Measurements from ENCODE around the gene NFX1.
"Not testable (repeated sequence)": the region's sequence is repeated elsewhere in the genome, so short reads cannot be mapped to it uniquely, and the experiment has no call there.

The NFX1 gene

GRCh38 chr9:33310748-33311147 is 20.4 kb downstream of the NFX1 start:
- Mint-ChIP-seq H3K4me1 (ENCODE audit: low read depth) (peaks cover 32% of the 10 kb centered on the region), H3K27me3 (no peaks in the 10 kb centered on the region), H3K9me3 (no peaks in the 10 kb centered on the region), H3K4me3 (no peak overlapping the region), H3K27ac (peak overlapping the region; percentile 70), H3K36me3 (ENCODE audit: low read depth) (peaks cover 74% of the 10 kb centered on the region)
- no peak for DNase-seq

- DNase-seq = no peak
- peak overlapping the region; percentile 88 for H3K27ac Mint-ChIP-seq
Measured at GRCh38 chr9:33311953-33312352, 21.6 kb downstream of the NFX1 start.

DNA sequence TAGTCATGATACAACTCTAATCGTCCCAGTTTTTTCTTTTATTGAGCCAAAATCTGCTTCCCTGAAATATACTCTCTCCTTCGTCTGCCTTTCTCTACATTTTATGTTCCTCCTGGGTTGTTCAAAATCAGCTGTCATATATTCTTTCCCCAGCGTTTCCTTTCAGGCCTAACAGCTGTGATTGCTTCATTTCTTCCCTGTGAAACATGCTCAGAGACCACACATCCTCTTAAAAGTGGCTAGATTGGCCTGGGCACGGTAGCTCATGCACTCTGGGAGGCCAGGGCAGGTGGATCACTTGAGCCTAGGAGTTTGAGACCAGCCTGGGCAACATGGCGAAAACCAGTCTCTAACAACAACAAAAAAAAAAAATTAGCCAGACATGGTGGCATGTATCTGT is 25.1 kb downstream of the NFX1 start:
- H3K4me1 Mint-ChIP-seq (ENCODE audit: low read depth) = peaks cover 25% of the 10 kb centered on the region
- no peak for DNase-seq
- H3K9me3 Mint-ChIP-seq = no peaks in the 10 kb centered on the region
- peak overlapping the region; percentile 2 for H3K27ac Mint-ChIP-seq
- H3K4me3 Mint-ChIP-seq = no peak overlapping the region
- H3K27me3 Mint-ChIP-seq = no peaks in the 10 kb centered on the region
- H3K36me3 Mint-ChIP-seq (ENCODE audit: low read depth) = peaks cover 97% of the 10 kb centered on the region

More at GRCh38 chr9:33311953-33312352, 21.6 kb downstream of the NFX1 start:
- H3K27me3 Mint-ChIP-seq = no peaks in the 10 kb centered on the region
- peaks cover 31% of the 10 kb centered on the region for H3K4me1 Mint-ChIP-seq (ENCODE audit: low read depth)
- H3K36me3 Mint-ChIP-seq (ENCODE audit: low read depth) = peaks cover 86% of the 10 kb centered on the region
- no peak overlapping the region for H3K4me3 Mint-ChIP-seq
- no peaks in the 10 kb centered on the region for H3K9me3 Mint-ChIP-seq

DNA sequence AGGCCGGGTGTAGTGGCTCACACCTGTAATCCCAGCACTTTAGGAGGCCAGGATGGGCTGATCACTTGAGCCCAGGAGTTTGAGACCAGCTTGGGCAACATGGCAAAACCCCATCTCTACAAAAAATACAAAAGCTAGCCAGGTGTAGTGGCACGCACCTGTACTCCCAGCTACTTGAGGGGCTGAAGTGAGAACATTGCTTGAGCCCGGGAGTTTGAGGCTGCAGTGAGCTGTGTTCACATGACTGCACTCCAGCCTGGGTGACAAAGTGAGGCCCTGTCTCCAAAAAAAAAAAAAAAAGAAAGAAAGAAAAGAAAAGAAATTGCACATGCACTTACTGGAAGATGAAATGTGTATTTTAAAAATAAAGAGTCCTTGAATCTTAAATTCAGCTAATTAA is 26.8 kb downstream of the NFX1 start:
- Mint-ChIP-seq H3K4me1 (ENCODE audit: low read depth) (peaks cover 22% of the 10 kb centered on the region), H3K36me3 (ENCODE audit: low read depth) (peaks cover 97% of the 10 kb centered on the region)
- not testable (repeated sequence) for H3K27me3 Mint-ChIP-seq, H3K9me3 Mint-ChIP-seq, H3K27ac Mint-ChIP-seq, DNase-seq, H3K4me3 Mint-ChIP-seq

DNA sequence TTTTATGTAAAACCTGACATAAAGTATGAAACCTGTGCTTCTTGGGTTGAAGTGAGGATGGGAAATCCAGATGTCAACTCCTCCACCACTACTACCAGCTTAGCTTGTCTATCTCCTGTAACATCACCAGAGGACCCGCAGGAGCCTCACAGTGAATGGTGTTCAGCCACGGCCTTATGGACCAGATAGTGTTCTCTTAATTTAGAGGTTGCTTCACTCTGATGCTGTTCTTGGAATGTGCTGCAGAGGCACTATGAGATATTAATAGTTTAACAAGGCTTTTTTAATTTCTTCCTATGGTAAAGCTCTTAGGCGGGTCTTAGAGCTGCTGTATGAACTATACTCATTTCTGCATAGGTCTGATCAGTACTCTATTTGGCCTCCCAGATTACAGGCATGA is 27.9 kb downstream of the NFX1 start:
- no peaks in the 10 kb centered on the region for H3K9me3 Mint-ChIP-seq
- peaks cover 97% of the 10 kb centered on the region for H3K36me3 Mint-ChIP-seq (ENCODE audit: low read depth)

DNA sequence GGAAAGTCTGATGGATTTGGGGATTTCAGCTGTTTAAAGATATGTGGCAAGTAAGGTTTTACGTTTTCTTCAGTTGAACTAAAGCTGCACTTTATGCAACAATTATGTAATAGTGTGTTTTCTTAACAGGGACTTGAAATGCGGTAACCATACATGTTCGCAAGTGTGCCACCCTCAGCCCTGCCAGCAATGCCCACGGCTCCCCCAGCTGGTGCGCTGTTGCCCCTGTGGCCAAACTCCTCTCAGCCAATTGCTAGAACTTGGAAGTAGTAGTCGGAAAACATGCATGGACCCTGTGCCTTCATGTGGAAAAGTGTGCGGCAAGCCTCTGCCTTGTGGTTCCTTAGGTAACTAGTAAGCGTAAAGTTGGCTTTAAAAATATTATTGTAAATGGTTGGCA is 28.5 kb downstream of the NFX1 start:
- H3K4me1 Mint-ChIP-seq (ENCODE audit: low read depth) = peaks cover 20% of the 10 kb centered on the region
- H3K9me3 Mint-ChIP-seq = no peaks in the 10 kb centered on the region
- H3K27ac Mint-ChIP-seq = peak overlapping the region; percentile 44
- no peak overlapping the region for H3K4me3 Mint-ChIP-seq
- no peaks in the 10 kb centered on the region for H3K27me3 Mint-ChIP-seq
- H3K36me3 Mint-ChIP-seq (ENCODE audit: low read depth) = peaks cover 97% of the 10 kb centered on the region
- no peak for DNase-seq

More for the DNA sequence above, 27.9 kb downstream of the NFX1 start:
- H3K4me1 Mint-ChIP-seq (ENCODE audit: low read depth) = peaks cover 20% of the 10 kb centered on the region
- no peak for DNase-seq
- no peaks in the 10 kb centered on the region for H3K27me3 Mint-ChIP-seq
- H3K4me3 Mint-ChIP-seq = no peak overlapping the region
- H3K27ac Mint-ChIP-seq = peak overlapping the region; percentile 68

- Mint-ChIP-seq H3K36me3 (ENCODE audit: low read depth) (peaks cover 96% of the 10 kb centered on the region), H3K27me3 (no peaks in the 10 kb centered on the region)
Measured at GRCh38 chr9:33320230-33320567, 29.9 kb downstream of the NFX1 start.

GRCh38 chr9:33320568-33321261 is 30.4 kb downstream of the NFX1 start:
- Mint-ChIP-seq H3K36me3 (ENCODE audit: low read depth) (peaks cover 95% of the 10 kb centered on the region), H3K9me3 (no peaks in the 10 kb centered on the region), H3K4me1 (ENCODE audit: low read depth) (peaks cover 20% of the 10 kb centered on the region), H3K4me3 (peak overlapping the region; percentile 1), H3K27me3 (no peaks in the 10 kb centered on the region), H3K27ac (peak overlapping the region; percentile 88)
- no peak for DNase-seq

More at GRCh38 chr9:33320230-33320567, 29.9 kb downstream of the NFX1 start:
- Mint-ChIP-seq H3K27ac (peak overlapping the region; percentile 88), H3K4me1 (ENCODE audit: low read depth) (peaks cover 20% of the 10 kb centered on the region), H3K9me3 (no peaks in the 10 kb centered on the region), H3K4me3 (peak overlapping the region; percentile 1)
- no peak for DNase-seq

DNA sequence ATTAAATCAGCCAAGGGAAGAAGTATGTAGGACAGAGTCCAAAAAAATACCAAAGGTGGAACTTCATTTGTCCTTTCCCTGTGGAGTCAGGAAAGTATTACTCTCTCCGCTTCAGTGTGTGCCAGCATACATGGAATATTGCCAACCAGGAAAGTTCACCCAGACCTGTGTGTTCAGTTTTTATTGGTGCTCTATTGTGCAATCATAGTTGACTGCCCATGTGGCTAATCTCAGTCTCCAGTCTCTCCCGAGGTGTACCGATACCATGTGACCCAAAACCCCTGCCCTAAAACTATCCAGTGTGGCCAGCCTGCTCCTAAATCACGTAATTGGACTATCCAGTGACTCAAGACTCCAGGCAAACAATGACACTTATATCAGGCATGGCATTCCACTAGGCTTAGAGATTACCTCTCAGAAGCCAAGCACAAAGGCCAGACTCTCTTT is 38.8 kb downstream of the NFX1 start:
- Mint-ChIP-seq H3K36me3 (ENCODE audit: low read depth) (peaks cover 88% of the 10 kb centered on the region), H3K27me3 (no peaks in the 10 kb centered on the region)
- DNase-seq = no peak

GRCh38 chr9:33329979-33330378 is 39.7 kb downstream of the NFX1 start:
- Mint-ChIP-seq H3K4me3 (no peak overlapping the region), H3K9me3 (no peaks in the 10 kb centered on the region), H3K36me3 (ENCODE audit: low read depth) (peaks cover 88% of the 10 kb centered on the region), H3K27me3 (no peaks in the 10 kb centered on the region), H3K27ac (no peak overlapping the region), H3K4me1 (ENCODE audit: low read depth) (no peaks in the 10 kb centered on the region)
- no peak for DNase-seq

More for the DNA sequence above, 38.8 kb downstream of the NFX1 start:
- no peaks in the 10 kb centered on the region for H3K4me1 Mint-ChIP-seq (ENCODE audit: low read depth)
- H3K4me3 Mint-ChIP-seq = no peak overlapping the region
- H3K9me3 Mint-ChIP-seq = no peaks in the 10 kb centered on the region
- H3K27ac Mint-ChIP-seq = peak overlapping the region; percentile 46

GRCh38 chr9:33331377-33331891 is 41.1 kb downstream of the NFX1 start:
- Mint-ChIP-seq H3K4me1 (ENCODE audit: low read depth) (no peaks in the 10 kb centered on the region), H3K27ac (peak overlapping the region; percentile 68), H3K4me3 (no peak overlapping the region), H3K36me3 (ENCODE audit: low read depth) (peaks cover 86% of the 10 kb centered on the region), H3K27me3 (no peaks in the 10 kb centered on the region), H3K9me3 (no peaks in the 10 kb centered on the region)
- DNase-seq = no peak

GRCh38 chr9:33332011-33332410 is 41.7 kb downstream of the NFX1 start:
- Mint-ChIP-seq H3K4me1 (ENCODE audit: low read depth) (no peaks in the 10 kb centered on the region), H3K36me3 (ENCODE audit: low read depth) (peaks cover 86% of the 10 kb centered on the region), H3K27me3 (no peaks in the 10 kb centered on the region), H3K27ac (peak overlapping the region; percentile 68), H3K4me3 (no peak overlapping the region), H3K9me3 (no peaks in the 10 kb centered on the region)
- DNase-seq = no peak

- DNase-seq, H3K27ac Mint-ChIP-seq: not testable (repeated sequence)
- peaks cover 87% of the 10 kb centered on the region for H3K36me3 Mint-ChIP-seq (ENCODE audit: low read depth)
Measured at GRCh38 chr9:33332956-33333355, 42.6 kb downstream of the NFX1 start.

DNA sequence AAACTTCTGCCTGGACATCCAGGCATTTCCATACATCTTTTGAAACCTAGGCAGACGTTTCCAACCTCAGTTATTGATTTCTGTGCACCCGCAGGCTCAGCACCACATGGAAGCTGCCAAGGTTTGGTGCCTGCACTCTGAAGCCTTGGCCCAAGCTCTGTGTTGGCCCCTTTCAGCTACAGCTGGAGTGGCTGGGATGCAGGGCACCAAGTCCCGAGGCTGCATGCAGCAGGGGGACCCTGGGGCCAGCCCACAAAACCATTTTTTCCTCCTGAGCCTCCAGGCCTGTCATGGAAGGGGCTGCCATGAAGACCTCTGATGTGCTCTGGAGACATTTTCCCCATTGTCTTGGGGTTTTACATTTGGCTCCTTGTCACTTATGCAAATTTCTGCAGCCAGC is 49.9 kb downstream of the NFX1 start:
- no peaks in the 10 kb centered on the region for H3K27me3 Mint-ChIP-seq
- peaks cover 13% of the 10 kb centered on the region for H3K9me3 Mint-ChIP-seq
- H3K4me3 Mint-ChIP-seq = no peak overlapping the region
- DNase-seq = no peak
- peaks cover 13% of the 10 kb centered on the region for H3K4me1 Mint-ChIP-seq (ENCODE audit: low read depth)
- H3K27ac Mint-ChIP-seq = no peak overlapping the region
- H3K36me3 Mint-ChIP-seq (ENCODE audit: low read depth) = peaks cover 88% of the 10 kb centered on the region

More at GRCh38 chr9:33332956-33333355, 42.6 kb downstream of the NFX1 start:
- H3K9me3 Mint-ChIP-seq; H3K4me3 Mint-ChIP-seq; H3K4me1 Mint-ChIP-seq (ENCODE audit: low read depth); H3K27me3 Mint-ChIP-seq: not testable (repeated sequence)

GRCh38 chr9:33341182-33341581 is 50.9 kb downstream of the NFX1 start:
- peaks cover 91% of the 10 kb centered on the region for H3K36me3 Mint-ChIP-seq (ENCODE audit: low read depth)
- no peak for DNase-seq
- H3K9me3 Mint-ChIP-seq = peaks cover 13% of the 10 kb centered on the region
- H3K4me3 Mint-ChIP-seq = no peak overlapping the region
- peak overlapping the region; percentile 38 for H3K27ac Mint-ChIP-seq
- H3K27me3 Mint-ChIP-seq = no peaks in the 10 kb centered on the region
- H3K4me1 Mint-ChIP-seq (ENCODE audit: low read depth) = peaks cover 13% of the 10 kb centered on the region
